Upper lobe of left lung (tissue), 6 donors: ENCODE measurements around the gene CUEDC1. TPM values are rescaled to one million over a fixed set of nuclear protein-coding genes. Genes with fewer than 3 reads are reported as not detected.
"Not testable (repeated sequence)": the region's sequence is repeated elsewhere in the genome, so short reads cannot be mapped to it uniquely, and the experiment has no call there.

Source experiments
- ATAC-seq, 2 donors: fragments of 200-7000 bp; cut with Tn5 transposase; one replicate each; pipeline ENCODE4 v1.9.1; 2022; ENCODE audit warnings: mild to moderate bottlenecking in 2 of 2, moderate library complexity in 2 of 2; ENCODE audit not compliant: low FRiP score in 2 of 2
- DNase-seq, 2 donors: peaks; one replicate each; pipeline ENCODE4 v3.0.0-alpha.2; 2019 to 2020
- H3K27ac ChIP-seq, 4 donors: fragments of 200-600 bp; sonication (generic); one replicate each; pipeline ENCODE4 v1.5.1; 2016 to 2019
- H3K27me3 ChIP-seq, 4 donors: fragments of 200-600 bp; sonication (generic); one replicate each; pipeline ENCODE4 v1.5.1; 2017 to 2019
- H3K36me3 ChIP-seq, 4 donors: fragments of 200-600 bp; sonication (generic); one replicate each; pipeline ENCODE4 v1.5.1; 2016 to 2019
- H3K4me1 ChIP-seq, 4 donors: fragments of 200-600 bp; sonication (generic); one replicate each; pipeline ENCODE4 v1.5.1; 2018 to 2019
- H3K4me3 ChIP-seq, 4 donors: fragments of 200-600 bp; sonication (generic); one replicate each; pipeline ENCODE4 v1.5.1; 2017 to 2019; ENCODE audit warnings: mild to moderate bottlenecking in 2 of 4, moderate library complexity in 1 of 4
- H3K9me3 ChIP-seq, 4 donors: fragments of 200-600 bp; sonication (generic); one replicate each; pipeline ENCODE4 v1.5.1; 2018 to 2019
- EP300 ChIP-seq, 4 donors: sonication (generic); formaldehyde crosslinking; IDR thresholded peaks; one replicate each; pipeline ENCODE4 v1.5.1; 2017; ENCODE audit warnings: antibody characterized with exemption in 4 of 4, control low read depth in 2 of 4
- POLR2A ChIP-seq, 4 donors: fragments of 450-650 bp; IDR thresholded peaks; one replicate each; pipeline ENCODE4 v1.5.1; 2016 to 2017; ENCODE audit warnings: antibody characterized with exemption in 4 of 4, mild to moderate bottlenecking in 2 of 4
- POLR2AphosphoS5 ChIP-seq, 2 donors: sonication (generic); formaldehyde crosslinking; IDR thresholded peaks; one replicate each; pipeline ENCODE4 v1.5.1; 2017; ENCODE audit warnings: antibody characterized with exemption in 2 of 2
- WGBS, 2 donors: methylation state at CpG; one replicate each; pipeline ENCODE4 v1.1.5; 2017 to 2018; 5-methylcytosine and 5-hydroxymethylcytosine counted together
- total RNA-seq, 6 donors: library from RNA; depleted of rRNA in 4 of 6; stranded (reverse); fragments of >200 nt in 4 of 6; gene quantifications; one replicate each; pipeline versions ENCODE4 v1.1.0 to v1.2.1, GENCODE V29; 2016 to 2021
- TF ChIP-seq, protein P1 (sequence below), 6 experiments: fragments of 450-650 bp in 4 of 6; fragments of 200-600 bp in 2 of 6; sonication (generic) in 2 of 6; IDR thresholded peaks; one replicate each; pipeline ENCODE4 v1.5.1; 2016 to 2019; ENCODE audit warnings: antibody characterized with exemption in 6 of 6
- donor health status: DM: no; HTN: no; CAD: no; lungs with moderate emphysema.
- donor health status: DM: no; HTN: yes; CAD: no; lungs with severe emphysema.

Gene CUEDC1
- total RNA-seq, 6 donors from 2014 or later: 33.3 to 119 (median 54.4) TPM

DNA sequence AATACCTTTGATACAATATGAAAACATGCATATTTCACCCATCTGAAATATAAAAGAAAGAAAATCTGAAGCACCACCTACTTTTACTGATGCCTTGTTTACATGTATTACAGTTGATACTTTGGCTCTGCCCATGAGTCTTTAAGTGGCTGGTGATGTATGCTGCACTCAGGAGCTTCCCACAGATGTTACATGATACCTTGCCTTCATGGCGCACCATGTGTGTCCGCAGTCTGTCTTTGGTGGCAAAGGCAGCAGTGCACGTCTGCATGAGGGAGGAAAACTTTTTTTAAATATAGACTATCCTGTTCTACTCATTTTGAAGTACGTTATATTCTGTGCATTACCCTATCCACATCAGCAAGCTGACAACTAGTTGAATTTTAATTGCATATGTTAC is 25.3 kb upstream of the CUEDC1 start:
- WGBS, 2 donors: 84 to 87% methylated on average over 4 of the region's 4 CpGs
- TF ChIP-seq POLR2AphosphoS5 (IDR thresholded peaks at IDR 0.05) (no peak), EP300 (IDR thresholded peaks at IDR 0.05) (no peak), POLR2A (IDR thresholded peaks at IDR 0.05) (no peak)
- TF ChIP-seq, protein P1, sequence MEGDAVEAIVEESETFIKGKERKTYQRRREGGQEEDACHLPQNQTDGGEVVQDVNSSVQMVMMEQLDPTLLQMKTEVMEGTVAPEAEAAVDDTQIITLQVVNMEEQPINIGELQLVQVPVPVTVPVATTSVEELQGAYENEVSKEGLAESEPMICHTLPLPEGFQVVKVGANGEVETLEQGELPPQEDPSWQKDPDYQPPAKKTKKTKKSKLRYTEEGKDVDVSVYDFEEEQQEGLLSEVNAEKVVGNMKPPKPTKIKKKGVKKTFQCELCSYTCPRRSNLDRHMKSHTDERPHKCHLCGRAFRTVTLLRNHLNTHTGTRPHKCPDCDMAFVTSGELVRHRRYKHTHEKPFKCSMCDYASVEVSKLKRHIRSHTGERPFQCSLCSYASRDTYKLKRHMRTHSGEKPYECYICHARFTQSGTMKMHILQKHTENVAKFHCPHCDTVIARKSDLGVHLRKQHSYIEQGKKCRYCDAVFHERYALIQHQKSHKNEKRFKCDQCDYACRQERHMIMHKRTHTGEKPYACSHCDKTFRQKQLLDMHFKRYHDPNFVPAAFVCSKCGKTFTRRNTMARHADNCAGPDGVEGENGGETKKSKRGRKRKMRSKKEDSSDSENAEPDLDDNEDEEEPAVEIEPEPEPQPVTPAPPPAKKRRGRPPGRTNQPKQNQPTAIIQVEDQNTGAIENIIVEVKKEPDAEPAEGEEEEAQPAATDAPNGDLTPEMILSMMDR (IDR thresholded peaks at IDR 0.05): no peak
- Histone ChIP-seq H3K9me3 (no peaks in the 10 kb centered on the region), H3K27me3 (no peaks in the 10 kb centered on the region), H3K4me1 (peaks cover 39 to 46% (median 43%) of the 10 kb centered on the region in 4 donors), H3K36me3 (peaks cover 36 to 67% (median 53%) of the 10 kb centered on the region in 4 donors), H3K4me3 (no peak overlapping the region), H3K27ac (no peak overlapping the region)
- no peak for ATAC-seq
- no peak for DNase-seq

GRCh38 chr17:57979076-57979475 is 23.9 kb upstream of the CUEDC1 start:
- WGBS, 2 donors: 76 to 90% methylated on average over 1 of the region's 1 CpG
- Histone ChIP-seq H3K9me3 (no peaks in the 10 kb centered on the region), H3K27ac (no peak overlapping the region), H3K4me1 (peaks cover 33 to 43% (median 39%) of the 10 kb centered on the region in 4 donors), H3K27me3 (no peaks in the 10 kb centered on the region), H3K36me3 (peaks cover 39 to 81% (median 64%) of the 10 kb centered on the region in 4 donors), H3K4me3 (no peak overlapping the region)
- DNase-seq (no peak), ATAC-seq (no peak)
- TF ChIP-seq, protein P1 (IDR thresholded peaks at IDR 0.05): no peak
- TF ChIP-seq EP300 (IDR thresholded peaks at IDR 0.05): no peak
- no peak for TF ChIP-seq POLR2AphosphoS5 (IDR thresholded peaks at IDR 0.05)
- no peak for TF ChIP-seq POLR2A (IDR thresholded peaks at IDR 0.05)

DNA sequence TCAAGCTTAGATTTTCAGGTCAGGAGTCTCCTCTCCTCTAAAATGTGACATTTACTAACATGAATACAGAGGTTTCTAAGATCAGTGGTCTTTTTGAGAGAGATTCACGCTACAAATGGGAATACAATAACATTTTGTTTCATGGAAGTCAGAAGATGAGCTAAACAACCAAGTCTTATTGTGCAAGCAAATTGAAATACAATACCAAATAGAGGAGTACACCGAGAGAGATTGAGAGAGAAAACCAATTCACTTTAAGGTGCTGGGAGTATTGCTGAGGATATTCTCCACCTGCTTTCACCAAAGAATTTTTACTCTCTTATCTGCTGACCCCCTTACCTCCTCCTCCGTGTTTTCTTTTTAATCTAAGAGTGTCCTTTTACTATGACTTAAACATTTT is 21.4 kb upstream of the CUEDC1 start:
- H3K4me1 ChIP-seq: peaks cover 13 to 18% (median 15%) of the 10 kb centered on the region in 4 donors
- DNase-seq (no peak), ATAC-seq (no peak)
- no peak overlapping the region for H3K27ac ChIP-seq
- TF ChIP-seq POLR2A (IDR thresholded peaks at IDR 0.05) (no peak), POLR2AphosphoS5 (IDR thresholded peaks at IDR 0.05) (no peak), EP300 (IDR thresholded peaks at IDR 0.05) (no peak)
- TF ChIP-seq, protein P1 (IDR thresholded peaks at IDR 0.05): no peak
- no peaks in the 10 kb centered on the region for H3K9me3 ChIP-seq
- 83 to 92% methylated on average over 3 of the region's 3 CpGs for WGBS, 2 donors
- no peaks in the 10 kb centered on the region for H3K27me3 ChIP-seq
- no peak overlapping the region for H3K4me3 ChIP-seq
- H3K36me3 ChIP-seq: peaks cover 42 to 97% (median 74%) of the 10 kb centered on the region in 4 donors

DNA sequence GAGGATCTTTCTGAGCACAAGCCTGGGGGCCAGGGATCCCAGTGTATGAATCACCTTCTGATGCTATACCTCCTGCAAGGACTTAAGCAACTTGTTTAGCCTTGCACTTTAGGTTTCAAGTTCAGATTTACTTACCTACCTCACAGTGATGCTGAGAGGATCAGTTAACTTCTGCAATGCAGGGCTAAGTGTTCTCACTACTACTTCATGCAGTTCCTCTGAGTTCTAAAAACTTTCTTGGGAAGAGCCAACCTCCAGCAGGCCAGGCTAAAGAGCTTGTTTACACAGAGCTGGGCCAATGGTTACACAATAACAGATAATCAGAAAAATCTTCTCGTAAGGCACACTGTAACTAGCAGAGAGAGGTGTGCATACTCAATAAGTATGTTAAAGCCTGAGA is 19.8 kb upstream of the CUEDC1 start:
- Histone ChIP-seq H3K9me3 (no peaks in the 10 kb centered on the region), H3K36me3 (peaks cover 38 to 85% (median 66%) of the 10 kb centered on the region in 4 donors), H3K4me1 (peaks cover 12 to 15% (median 13%) of the 10 kb centered on the region in 4 donors), H3K4me3 (no peak overlapping the region), H3K27ac (peak overlapping the region; percentile 12 to 64 (median 48)), H3K27me3 (no peaks in the 10 kb centered on the region)
- TF ChIP-seq EP300 (IDR thresholded peaks at IDR 0.05): no peak
- TF ChIP-seq POLR2AphosphoS5 (IDR thresholded peaks at IDR 0.05): no peak
- no peak for TF ChIP-seq POLR2A (IDR thresholded peaks at IDR 0.05)
- 29 to 44% methylated on average over 1 of the region's 1 CpG for WGBS, 2 donors
- no peak for DNase-seq
- ATAC-seq: peak; percentile 42 to 63

DNA sequence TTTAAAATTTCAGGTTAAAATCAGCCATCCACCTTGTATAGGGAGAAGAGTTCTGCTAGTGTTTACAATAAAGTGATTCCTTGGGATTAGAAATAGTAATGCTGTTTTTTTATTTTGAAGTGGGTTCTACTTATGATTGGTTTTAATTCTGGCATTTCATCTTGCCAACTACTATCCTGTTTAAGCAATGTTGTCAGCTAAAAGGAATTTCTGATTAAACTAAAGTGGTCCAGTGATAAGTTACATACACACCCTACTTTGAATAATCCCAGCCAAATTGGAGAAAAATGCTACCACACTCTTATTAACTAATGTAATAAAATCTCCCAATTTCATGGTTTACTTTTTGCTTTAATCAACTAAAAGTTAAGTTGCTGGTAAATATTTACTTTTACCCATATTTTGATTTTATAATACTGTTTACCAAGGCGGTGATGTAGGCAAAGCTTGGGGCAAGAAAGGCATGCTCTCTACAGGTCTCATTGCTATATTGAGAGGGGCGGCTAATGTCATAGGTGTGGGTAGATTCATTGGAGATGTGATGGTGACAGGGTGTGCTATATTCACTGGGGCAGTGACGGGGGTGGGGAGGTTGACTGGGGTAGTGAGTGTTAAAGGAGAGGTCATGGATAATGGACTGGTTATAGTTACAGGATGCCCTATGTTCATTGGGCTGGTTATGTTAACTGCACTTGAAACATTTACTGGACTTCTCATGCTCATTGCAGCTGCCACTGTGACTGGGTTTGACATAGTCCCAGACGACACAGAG is 19.0 kb upstream of the CUEDC1 start:
- peaks cover 12 to 15% (median 13%) of the 10 kb centered on the region in 4 donors for H3K4me1 ChIP-seq
- DNase-seq, H3K27me3 ChIP-seq, H3K4me3 ChIP-seq, H3K9me3 ChIP-seq, ATAC-seq: not testable (repeated sequence)
- peaks cover 33 to 77% (median 59%) of the 10 kb centered on the region in 4 donors for H3K36me3 ChIP-seq
- 85 to 86% methylated on average over 4 of the region's 4 CpGs for WGBS, 2 donors
- peak overlapping the region in 3 of 4 donors; percentile 12 to 54 (median 41) for H3K27ac ChIP-seq
